Measurements from ENCODE around the gene TTLL3. TPM values are rescaled to one million over a fixed set of nuclear protein-coding genes. Genes with fewer than 3 reads are reported as not detected.

The TTLL3 gene
- total RNA-seq, 1 donor from 2014 or later = 53.6 TPM

GRCh38 chr3:9878700-9879099, 68.6 kb downstream of the TTLL3 start:
- H3K27me3 Mint-ChIP-seq (ENCODE audit: unreplicated experiment) = no peaks in the 10 kb centered on the region
- H3K36me3 Mint-ChIP-seq (ENCODE audit: unreplicated experiment) = no peaks in the 10 kb centered on the region
- H3K27ac Mint-ChIP-seq (ENCODE audit: unreplicated experiment) = no peak overlapping the region
- no peaks in the 10 kb centered on the region for H3K9me3 Mint-ChIP-seq (ENCODE audit: unreplicated experiment)
- DNase-seq (ENCODE audit: extremely low spot score, unreplicated experiment) = no peak
- no peak for TF ChIP-seq CTCF (IDR thresholded peaks at IDR 0.05)
- peaks cover 10% of the 10 kb centered on the region for H3K4me1 Mint-ChIP-seq (ENCODE audit: unreplicated experiment)
- no peak overlapping the region for H3K4me3 Mint-ChIP-seq (ENCODE audit: unreplicated experiment)

GRCh38 chr3:9879830-9880549, 69.9 kb downstream of the TTLL3 start, which contains the start of gene CIDEC:
TSS of gene CIDEC (minus strand) at chr3:9880253. CDS start at chr3:9878486, 1,767 bp downstream.
- TF ChIP-seq CTCF (IDR thresholded peaks at IDR 0.05) = no peak
- H3K27ac Mint-ChIP-seq (ENCODE audit: unreplicated experiment) = no peak within 1 kb of the TSS
- no peaks in the 10 kb centered on the region for H3K9me3 Mint-ChIP-seq (ENCODE audit: unreplicated experiment)
- no peaks in the 10 kb centered on the region for H3K27me3 Mint-ChIP-seq (ENCODE audit: unreplicated experiment)
- H3K36me3 Mint-ChIP-seq (ENCODE audit: unreplicated experiment) = no peaks in the 10 kb centered on the region
- H3K4me3 Mint-ChIP-seq (ENCODE audit: unreplicated experiment) = no peak within 1 kb of the TSS
- peaks cover 17% of the 10 kb centered on the region for H3K4me1 Mint-ChIP-seq (ENCODE audit: unreplicated experiment)
- no peak for DNase-seq (ENCODE audit: extremely low spot score, unreplicated experiment)

- Mint-ChIP-seq H3K9me3 (ENCODE audit: unreplicated experiment) (no peaks in the 10 kb centered on the region), H3K4me1 (ENCODE audit: unreplicated experiment) (peaks cover 6% of the 10 kb centered on the region), H3K36me3 (ENCODE audit: unreplicated experiment) (no peaks in the 10 kb centered on the region), H3K4me3 (ENCODE audit: unreplicated experiment) (no peak overlapping the region), H3K27ac (ENCODE audit: unreplicated experiment) (no peak overlapping the region), H3K27me3 (ENCODE audit: unreplicated experiment) (no peaks in the 10 kb centered on the region)
- no peak for DNase-seq (ENCODE audit: extremely low spot score, unreplicated experiment)
- TF ChIP-seq CTCF (IDR thresholded peaks at IDR 0.05) = no peak
Observed at GRCh38 chr3:9881441-9881840, 71.4 kb downstream of the TTLL3 start.

GRCh38 chr3:9883706-9884554, 73.9 kb downstream of the TTLL3 start:
- no peaks in the 10 kb centered on the region for H3K36me3 Mint-ChIP-seq (ENCODE audit: unreplicated experiment)
- H3K9me3 Mint-ChIP-seq (ENCODE audit: unreplicated experiment) = no peaks in the 10 kb centered on the region
- H3K27me3 Mint-ChIP-seq (ENCODE audit: unreplicated experiment) = no peaks in the 10 kb centered on the region
- DNase-seq (ENCODE audit: extremely low spot score, unreplicated experiment) = no peak
- peaks cover 6% of the 10 kb centered on the region for H3K4me1 Mint-ChIP-seq (ENCODE audit: unreplicated experiment)
- H3K27ac Mint-ChIP-seq (ENCODE audit: unreplicated experiment) = peak overlapping the region; percentile 39
- no peak overlapping the region for H3K4me3 Mint-ChIP-seq (ENCODE audit: unreplicated experiment)
- TF ChIP-seq CTCF (IDR thresholded peaks at IDR 0.05) = no peak

- peaks cover 6% of the 10 kb centered on the region for H3K4me1 Mint-ChIP-seq (ENCODE audit: unreplicated experiment)
- H3K27me3 Mint-ChIP-seq (ENCODE audit: unreplicated experiment) = no peaks in the 10 kb centered on the region
- no peak for TF ChIP-seq CTCF (IDR thresholded peaks at IDR 0.05)
- no peak overlapping the region for H3K4me3 Mint-ChIP-seq (ENCODE audit: unreplicated experiment)
- H3K27ac Mint-ChIP-seq (ENCODE audit: unreplicated experiment) = peak overlapping the region; percentile 39
- no peaks in the 10 kb centered on the region for H3K36me3 Mint-ChIP-seq (ENCODE audit: unreplicated experiment)
- no peak for DNase-seq (ENCODE audit: extremely low spot score, unreplicated experiment)
- H3K9me3 Mint-ChIP-seq (ENCODE audit: unreplicated experiment) = no peaks in the 10 kb centered on the region
Observed at GRCh38 chr3:9884555-9885165, 74.6 kb downstream of the TTLL3 start.
